Measurements from ENCODE around the gene MTUS2.

The MTUS2 gene

DNA sequence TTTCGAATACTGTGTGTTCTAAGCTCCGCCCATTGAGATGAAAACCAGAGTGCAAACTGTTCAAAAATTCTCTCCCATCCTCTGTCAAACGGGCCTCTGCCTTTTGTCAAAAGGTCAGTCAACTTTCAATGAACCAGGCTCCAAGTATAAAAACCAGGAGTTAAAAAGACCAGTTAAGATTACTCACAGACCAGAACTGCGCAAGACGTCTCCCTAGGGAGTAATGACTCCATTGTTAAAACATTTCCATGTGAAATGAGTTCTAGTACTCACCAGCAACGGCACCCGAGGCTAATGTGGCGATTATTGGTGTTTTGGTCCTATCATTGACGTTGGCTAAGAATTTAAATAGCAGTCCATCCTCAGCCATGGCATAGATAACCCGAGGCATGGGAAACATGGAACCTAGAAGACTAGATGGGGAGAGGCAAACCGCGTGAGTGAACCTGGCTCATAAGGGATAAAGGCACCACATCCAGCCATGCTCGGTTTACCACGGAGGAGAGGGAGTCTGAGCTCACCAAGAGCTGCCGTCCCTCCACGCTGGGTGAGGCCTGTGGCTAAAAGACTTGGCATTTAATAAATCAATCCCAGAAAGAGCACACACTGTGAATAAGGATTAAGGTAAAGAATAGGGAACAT, 702.0 kb downstream of the MTUS2 start:
- H3K4me3 ChIP-seq (ENCODE audit: low read depth, low read length), result no peak overlapping the region
- TF ChIP-seq CTCF (conservative IDR thresholded peaks at IDR 0.05; ENCODE audit: low read depth, low read length), result peak; percentile 29
- peak; percentile 98 for DNase-seq (ENCODE audit: low read depth)

GRCh38 chr13:29523199-29523961, 703.2 kb downstream of the MTUS2 start:
- H3K4me3 ChIP-seq (ENCODE audit: low read depth, low read length), result no peak overlapping the region
- TF ChIP-seq CTCF (conservative IDR thresholded peaks at IDR 0.05; ENCODE audit: low read depth, low read length), result peak; percentile 21
- DNase-seq (ENCODE audit: low read depth), result peak; percentile 86

- no peak for TF ChIP-seq CTCF (conservative IDR thresholded peaks at IDR 0.05; ENCODE audit: low read depth, low read length)
- H3K4me3 ChIP-seq (ENCODE audit: low read depth, low read length), result no peak overlapping the region
- peak; percentile 66 for DNase-seq (ENCODE audit: low read depth)
Observed at GRCh38 chr13:29524176-29524575, 704.0 kb downstream of the MTUS2 start.

- TF ChIP-seq CTCF (conservative IDR thresholded peaks at IDR 0.05; ENCODE audit: low read depth, low read length), result no peak
Observed at GRCh38 chr13:29524641-29525040, 704.5 kb downstream of the MTUS2 start.

DNA sequence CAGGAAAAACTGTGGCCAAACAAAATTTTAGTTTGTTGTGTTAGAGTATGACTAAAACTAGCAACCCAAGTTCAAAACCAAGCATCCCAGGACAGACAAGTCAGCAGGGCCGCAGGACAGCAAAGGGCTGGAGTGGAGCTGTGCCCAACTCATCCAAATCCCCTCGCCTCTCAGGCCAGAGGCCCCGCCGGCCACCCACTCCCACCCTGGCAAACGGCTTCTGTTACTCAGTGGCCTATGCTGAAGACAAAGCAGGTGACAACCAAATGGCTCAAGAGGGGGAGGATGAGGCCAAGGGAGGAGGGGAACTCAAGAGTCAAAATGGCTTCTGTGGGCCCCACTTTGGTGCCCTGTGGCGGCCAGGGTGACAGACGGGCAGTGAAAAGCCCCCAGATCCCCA, 705.6 kb downstream of the MTUS2 start:
- DNase-seq (ENCODE audit: low read depth), result no peak
- TF ChIP-seq CTCF (conservative IDR thresholded peaks at IDR 0.05; ENCODE audit: low read depth, low read length), result no peak
- no peak overlapping the region for H3K4me3 ChIP-seq (ENCODE audit: low read depth, low read length)

More at GRCh38 chr13:29524641-29525040, 704.5 kb downstream of the MTUS2 start:
- no peak for DNase-seq (ENCODE audit: low read depth)
- H3K4me3 ChIP-seq (ENCODE audit: low read depth, low read length), result no peak overlapping the region

DNA sequence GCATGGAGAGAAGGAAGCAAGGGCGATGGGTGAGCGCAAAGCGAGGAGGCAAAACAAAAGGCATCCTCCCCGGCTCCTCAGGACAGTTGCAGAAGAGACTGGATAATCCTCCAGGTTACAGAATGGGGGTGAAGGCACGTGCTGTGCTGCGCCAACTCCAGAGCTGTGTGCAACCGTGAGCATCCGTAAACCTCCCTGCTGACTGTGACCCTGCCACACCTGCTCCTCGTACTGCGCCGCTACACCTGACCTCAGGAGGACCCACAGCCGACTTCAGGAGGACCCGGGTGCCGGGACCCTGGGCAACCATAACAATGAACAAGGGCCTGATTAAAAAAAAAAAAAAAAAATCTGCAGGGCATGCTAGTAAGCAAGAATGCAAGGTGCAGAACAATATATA, 706.6 kb downstream of the MTUS2 start:
- TF ChIP-seq CTCF (conservative IDR thresholded peaks at IDR 0.05; ENCODE audit: low read depth, low read length), result no peak
- DNase-seq (ENCODE audit: low read depth), result no peak
- no peak overlapping the region for H3K4me3 ChIP-seq (ENCODE audit: low read depth, low read length)

- H3K4me3 ChIP-seq (ENCODE audit: low read depth, low read length), result no peak overlapping the region
- DNase-seq (ENCODE audit: low read depth), result no peak
- TF ChIP-seq CTCF (conservative IDR thresholded peaks at IDR 0.05; ENCODE audit: low read depth, low read length), result no peak
Observed at GRCh38 chr13:29527511-29527910, 707.4 kb downstream of the MTUS2 start.
